ENCODE results near the gene LRRC7.
A peak's percentile ranks its signal among the peaks of the same experiment; 100 is the strongest.

LRRC7 gene

DNA sequence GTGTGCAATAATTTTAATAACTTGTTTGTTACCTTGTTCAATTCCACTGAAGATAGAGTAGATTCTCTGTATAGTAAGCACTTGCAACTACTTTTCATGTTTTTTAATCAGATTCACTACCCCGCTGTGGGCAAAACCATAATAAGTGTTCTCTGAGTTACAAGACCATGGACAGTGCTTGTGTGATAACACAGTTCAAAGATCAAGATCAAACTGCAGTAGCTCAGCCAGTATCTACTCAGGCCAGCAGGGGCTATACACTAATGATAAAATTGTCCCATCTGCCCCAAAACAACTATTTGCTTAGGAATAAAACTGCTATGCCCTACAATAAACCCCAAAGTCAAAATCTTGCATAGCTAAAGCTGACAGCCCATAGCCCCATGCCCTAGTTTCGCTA, 129.6 kb downstream of the LRRC7 start:
- no peak for TF ChIP-seq CTCF (IDR thresholded peaks at IDR 0.05)

- peak; percentile 51; the same call in 1 of the 2 replicates for TF ChIP-seq CTCF (IDR thresholded peaks at IDR 0.05)
These were observed 133.0 kb downstream of the LRRC7 start for GRCh38 chr1:69700770-69701169.

DNA sequence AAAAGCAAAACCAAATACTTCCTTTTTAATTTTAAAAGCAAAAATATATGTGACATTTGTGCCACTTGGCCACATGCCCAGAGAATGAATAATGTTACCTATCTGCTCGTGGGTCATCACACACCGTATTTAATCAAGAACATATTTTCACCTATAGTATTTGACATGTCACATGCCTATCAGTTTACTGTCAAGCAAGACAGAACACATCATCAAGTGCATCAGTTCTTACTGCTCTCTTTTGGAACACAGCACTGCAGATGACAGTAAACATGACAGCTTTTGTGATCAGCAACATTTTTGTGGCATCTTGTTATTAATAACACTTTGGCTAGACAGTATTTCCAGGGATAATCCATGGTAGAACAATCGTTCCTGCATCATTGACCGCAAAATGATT, 134.4 kb downstream of the LRRC7 start:
- TF ChIP-seq CTCF (IDR thresholded peaks at IDR 0.05): no peak

- TF ChIP-seq CTCF (IDR thresholded peaks at IDR 0.05): no peak
These were observed 138.8 kb downstream of the LRRC7 start for GRCh38 chr1:69706473-69706872.

GRCh38 chr1:69707103-69707502, 139.4 kb downstream of the LRRC7 start:
- TF ChIP-seq CTCF (IDR thresholded peaks at IDR 0.05): no peak

DNA sequence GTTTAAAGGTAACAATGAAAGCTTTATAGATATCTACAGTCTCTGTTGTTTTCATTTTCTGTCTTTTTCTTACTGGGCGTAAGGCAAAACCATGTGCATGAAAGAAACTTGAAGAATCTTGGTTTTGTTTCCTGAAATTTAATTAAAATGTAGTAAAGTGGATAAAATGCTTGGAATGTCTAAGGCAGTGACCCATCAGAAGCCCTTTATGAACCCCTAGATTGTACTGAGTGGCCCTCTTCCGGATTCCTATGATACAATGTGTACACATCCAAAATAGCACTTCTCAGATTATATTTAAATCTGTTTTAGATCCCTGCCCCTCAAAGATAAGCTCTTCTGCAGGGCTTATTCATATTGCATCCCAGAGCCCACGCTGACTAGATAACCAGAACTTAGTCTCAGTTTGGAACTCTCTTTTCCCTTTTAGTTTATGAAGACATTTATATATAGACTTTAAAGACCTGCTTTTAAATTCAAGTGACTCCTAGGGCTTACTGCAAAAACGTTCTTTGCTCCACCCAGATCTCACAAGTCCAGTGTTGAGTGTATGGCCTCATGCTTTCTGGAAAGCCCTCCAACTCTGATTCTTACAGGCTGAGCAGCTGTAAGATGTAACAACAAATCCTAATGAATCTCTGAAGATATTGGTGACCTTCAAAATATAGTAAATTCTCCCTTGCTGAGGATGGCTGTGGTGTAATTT, 142.9 kb downstream of the LRRC7 start:
- no peak for TF ChIP-seq CTCF (IDR thresholded peaks at IDR 0.05)

- TF ChIP-seq CTCF (IDR thresholded peaks at IDR 0.05): no peak
These were observed 143.6 kb downstream of the LRRC7 start for GRCh38 chr1:69711190-69711930.
